Stromal cell of bone marrow (primary cell): ENCODE measurements around the gene WDFY1.
A peak's percentile ranks its signal among the peaks of the same experiment; 100 is the strongest.
"Not testable (repeated sequence)": the region's sequence is repeated elsewhere in the genome, so short reads cannot be mapped to it uniquely, and the experiment has no call there.

Experiments used
- DNase-seq: peaks from one replicate; pipeline ENCODE4 v3.0.0-alpha.2; 2012; ENCODE audit warnings: low read depth

WDFY1 gene

DNA sequence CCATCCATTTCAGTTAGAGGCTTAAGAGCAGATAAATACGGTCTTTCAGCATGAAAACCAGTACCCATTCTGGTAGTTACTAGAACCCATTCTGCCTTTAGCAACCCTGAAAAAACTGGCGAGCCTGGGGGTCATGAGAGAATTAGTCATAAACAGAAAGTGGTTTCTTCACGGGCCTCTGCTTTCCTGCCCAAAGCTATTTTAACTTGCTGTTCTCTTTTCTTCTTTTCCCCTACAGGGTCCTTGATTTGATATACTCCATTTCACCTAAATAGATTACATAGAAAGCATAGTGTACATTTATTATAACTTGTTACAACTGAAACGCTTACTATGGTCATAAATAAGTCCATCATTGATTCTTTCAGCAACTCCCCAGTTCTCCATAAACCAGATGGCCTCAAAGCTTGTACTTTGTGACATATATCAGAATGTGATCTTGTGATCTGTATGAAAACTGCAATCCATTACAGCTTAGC lies 48.3 kb downstream of the WDFY1 start:
- DNase-seq: peak; percentile 25

DNA sequence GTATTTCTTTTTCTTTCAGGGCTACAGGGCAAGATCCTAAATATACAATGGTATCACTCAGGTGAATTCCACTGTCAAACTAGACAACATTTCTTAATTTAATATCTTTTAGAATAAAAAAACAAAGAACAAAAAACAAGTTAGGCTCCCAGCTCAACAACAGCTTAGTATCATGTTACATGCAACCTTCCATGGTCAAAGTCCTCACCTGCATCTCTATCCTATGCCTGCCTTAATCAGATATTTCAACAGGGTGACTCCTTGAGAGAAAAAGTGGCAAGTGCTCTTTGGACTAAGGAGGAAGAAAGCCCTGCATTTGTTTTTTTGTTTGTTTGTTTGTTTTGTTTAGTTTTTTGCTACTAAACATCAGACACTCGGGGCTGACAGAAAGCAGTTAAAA lies 50.2 kb downstream of the WDFY1 start:
- no peak for DNase-seq

DNA sequence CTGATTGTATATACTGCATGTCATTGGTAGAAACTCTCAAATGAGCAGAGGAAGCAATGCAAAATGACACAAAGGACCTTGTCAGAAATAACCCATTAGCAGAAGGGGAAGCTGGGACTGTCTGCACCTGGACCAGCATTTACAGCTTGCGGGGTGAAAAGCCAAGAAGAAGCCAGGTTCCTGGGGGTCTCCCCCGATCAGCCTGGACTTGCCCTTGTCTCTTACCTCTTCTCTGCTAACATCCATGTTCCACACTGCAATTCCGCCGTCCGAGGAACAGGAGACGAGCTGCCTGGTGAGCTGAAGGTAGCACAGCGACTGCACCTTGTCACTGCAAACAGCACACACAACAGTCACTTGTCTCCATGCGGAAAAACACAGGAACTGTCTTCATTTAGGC lies 51.1 kb downstream of the WDFY1 start:
- no peak for DNase-seq

DNA sequence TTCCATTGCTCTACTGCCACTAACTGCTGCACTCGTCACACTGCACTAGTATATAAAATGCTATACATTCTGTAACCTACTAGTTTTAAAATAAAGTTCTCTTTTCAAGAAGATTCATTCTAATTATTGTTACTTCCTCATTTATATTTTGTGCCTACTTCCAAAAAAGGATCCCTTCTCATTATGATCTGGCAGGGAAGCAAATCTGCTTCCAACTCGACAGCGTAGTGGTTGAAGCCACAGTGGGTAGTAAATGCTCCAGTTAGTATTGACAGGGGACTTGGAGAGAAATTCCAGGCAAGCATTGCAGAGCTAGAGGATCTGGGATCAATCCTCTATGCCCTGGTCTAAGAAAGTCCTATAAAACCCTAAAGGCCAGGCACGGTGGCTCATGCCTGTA lies 54.4 kb downstream of the WDFY1 start:
- no peak for DNase-seq

DNA sequence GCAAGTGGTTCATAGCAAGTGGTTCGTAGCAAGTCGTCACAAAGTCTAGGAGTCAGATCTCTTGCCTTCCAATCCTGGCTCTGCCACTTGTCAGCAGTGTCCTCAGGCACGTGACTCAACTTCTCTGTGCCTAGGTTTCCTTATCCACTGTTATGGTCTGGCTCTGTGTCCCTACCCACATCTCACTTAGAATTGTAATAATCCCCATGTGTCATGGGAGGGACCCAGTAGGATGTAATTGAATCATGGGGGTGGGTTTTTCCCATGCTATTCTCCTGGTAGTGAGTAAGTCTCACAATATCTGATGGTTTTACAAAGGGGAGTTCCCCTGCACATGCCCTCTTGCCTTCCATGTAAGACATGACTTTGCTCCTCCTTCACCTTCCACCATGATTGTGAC lies 55.9 kb downstream of the WDFY1 start:
- DNase-seq: no peak

DNA sequence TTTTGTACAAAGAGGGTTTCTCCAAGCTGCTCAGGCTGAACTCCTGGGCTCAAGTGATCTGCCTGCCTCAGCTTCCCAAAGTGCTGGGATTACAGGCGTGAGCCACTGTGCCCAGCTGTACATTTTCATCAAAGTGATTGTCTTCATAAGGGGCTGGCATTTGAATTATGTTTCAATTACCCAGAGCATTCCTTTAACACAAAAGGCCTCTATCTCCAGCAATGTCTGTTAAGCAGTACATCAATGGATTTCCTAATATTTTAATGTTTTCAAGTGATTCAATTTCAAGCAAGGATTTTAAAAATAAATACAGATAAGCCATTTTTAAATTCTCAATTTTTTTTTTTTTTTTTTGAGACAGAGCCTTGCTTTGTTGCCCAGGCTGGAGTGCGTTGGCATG lies 56.9 kb downstream of the WDFY1 start:
- no peak for DNase-seq

DNA sequence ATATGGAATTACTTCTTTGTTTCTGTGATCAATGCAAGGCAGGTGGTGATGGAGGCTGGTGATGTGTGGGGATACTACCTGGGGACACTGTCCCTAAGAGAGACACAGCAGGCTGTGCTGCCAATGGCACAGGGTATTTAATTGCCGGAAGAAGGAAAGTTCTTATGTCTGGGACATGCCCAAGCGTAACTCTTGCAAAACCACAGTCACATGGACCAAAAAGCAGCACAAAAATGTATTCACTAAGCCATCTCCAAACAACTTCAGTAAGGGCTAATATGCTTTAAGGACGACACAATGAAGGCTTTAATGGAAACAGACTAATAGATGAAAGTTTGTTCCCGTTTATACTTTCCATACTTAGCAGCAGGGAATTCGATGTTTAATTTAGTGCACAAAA lies 58.0 kb downstream of the WDFY1 start:
- no peak for DNase-seq

DNA sequence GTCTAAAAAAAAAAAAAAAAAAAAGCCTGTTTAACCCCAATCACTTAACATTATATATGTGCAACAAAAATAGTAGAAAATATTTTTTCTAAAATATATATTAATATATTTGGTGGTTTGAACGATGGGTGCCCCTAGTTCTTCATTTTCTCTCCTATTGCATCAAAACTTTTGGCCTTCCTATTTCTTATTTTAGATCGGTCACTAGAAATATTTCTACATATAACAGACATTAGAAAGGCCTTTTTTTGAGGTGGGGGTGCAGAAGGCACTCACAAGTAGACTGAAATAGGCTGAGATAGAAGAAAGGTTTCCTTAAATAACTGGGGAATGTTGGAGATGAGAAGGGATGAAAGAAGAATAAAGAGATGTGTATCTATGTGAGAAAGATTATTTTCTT lies 58.4 kb downstream of the WDFY1 start:
- no peak for DNase-seq

DNA sequence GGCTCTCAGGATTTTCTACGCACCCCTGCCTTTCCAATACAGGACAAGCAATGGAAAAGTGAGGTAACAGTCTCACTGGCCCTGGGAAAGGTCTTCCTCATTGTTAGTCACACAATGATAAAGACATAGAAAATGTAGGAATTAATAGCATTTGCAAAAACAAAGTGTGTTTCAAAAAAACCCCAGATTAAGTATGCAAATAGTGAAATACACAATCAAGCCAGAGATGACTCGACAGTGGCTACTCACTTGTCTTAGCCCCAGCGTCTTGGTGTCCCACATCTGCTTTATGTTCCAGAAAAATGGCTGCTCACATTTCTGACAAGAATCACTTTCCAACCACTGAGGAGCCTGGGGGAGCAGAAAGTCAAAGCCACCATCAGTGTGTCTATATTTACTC lies 60.7 kb downstream of the WDFY1 start:
- DNase-seq: no peak

DNA sequence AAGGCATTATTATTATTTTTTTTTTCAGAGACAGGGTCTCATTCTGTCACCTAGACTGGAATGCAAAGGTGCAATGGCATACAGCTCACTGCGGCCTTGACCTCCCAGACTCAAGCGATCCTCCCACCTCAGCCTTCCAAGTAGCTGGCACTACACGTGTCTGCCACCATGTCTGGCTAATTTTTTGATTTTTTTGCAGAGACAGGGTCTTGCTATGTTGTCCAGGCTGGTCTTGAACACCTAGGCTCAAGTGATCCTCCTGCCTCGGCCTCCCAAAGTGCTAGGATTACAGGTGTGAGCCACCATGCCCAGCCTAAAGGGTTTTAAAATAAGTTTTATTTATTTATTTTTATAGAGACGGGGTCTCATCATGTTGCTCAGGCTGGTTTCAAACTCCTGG lies 62.4 kb downstream of the WDFY1 start:
- no peak for DNase-seq

DNA sequence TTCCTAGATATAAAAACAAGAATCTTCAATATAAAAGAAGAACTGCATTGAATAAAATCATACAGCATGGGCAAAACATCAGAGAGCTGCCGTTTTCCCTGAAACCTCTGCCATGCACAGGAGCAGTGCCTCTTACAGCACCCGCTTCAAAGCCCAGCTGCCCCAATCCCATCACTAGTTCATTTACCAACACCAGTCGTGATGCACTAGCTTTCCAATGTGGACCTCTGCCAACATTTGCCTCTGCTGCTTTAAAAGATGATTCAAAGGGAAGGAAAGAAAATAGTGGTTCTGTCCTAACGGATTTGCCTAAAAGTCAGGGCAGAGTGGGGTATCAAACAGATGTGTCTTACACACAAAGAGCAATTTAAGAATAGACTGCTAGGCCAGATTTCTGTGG lies 64.3 kb downstream of the WDFY1 start:
- no peak for DNase-seq

DNA sequence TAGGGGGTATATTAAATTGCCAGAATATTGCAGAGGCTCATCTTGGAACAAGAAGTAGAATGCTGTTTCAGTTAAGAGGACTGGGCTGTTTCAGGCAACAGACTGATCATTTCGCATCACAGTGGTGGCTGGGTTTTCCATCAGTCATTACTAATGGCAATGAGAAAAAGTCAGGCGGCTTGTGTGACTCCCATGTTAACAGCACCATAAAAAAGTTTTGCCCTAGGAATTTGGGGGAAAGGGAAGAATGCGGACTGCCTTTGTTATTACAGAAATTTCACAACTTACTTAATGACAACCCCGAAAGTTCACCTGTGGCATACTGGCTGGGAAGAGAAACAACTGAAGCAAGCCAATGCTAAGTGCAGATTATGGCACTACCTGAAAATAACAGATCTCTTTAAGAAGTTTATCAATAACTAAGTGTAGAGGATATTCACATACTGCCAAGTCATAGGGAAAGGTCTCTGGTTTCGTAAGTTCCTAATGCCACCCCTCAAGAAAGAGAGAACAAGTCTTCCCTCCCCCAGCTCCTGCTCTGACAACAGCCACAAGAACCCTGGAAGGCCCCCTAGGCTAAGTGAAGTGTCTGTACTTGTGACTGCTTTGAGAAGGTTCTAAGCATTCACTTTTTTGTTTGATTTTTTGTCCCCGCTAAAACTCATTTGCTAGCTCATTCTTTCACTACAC lies 67.3 kb downstream of the WDFY1 start:
- no peak for DNase-seq

DNA sequence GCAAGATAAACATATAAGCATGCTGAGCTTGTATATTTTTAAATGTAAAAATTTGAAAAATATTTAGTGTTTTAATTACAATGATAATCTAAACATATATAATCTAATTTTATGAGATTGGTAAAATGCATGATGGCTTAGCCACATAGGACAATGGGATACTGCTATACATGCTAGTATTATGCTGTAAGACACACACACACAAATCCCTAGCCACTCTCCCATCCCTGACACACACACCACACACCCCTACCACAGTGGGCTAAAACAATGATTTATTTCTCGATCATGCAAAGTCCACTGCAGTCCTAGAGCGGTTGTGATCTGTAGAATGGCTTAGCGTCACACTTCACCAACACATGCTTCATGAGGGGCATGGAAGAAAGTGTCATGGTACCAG lies 71.5 kb downstream of the WDFY1 start:
- no peak for DNase-seq

DNA sequence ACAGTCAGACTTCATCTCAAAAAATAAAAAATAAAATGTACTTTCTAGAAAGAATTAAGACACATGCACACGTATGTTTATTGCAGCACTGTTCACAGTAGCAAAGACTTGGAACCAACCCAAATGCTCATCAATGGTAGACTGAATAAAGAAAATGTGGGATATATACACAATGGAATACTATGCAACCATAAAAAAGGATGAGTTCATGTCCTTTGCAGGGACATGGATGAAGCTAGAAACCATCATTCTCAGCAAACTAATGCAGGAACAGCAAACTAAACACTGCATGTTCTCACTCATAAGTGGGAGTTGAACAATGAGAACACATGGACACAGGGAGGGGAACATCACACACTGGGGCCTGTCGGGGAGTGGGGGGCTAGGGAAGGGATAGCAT lies 72.4 kb downstream of the WDFY1 start:
- not testable (repeated sequence) for DNase-seq

DNA sequence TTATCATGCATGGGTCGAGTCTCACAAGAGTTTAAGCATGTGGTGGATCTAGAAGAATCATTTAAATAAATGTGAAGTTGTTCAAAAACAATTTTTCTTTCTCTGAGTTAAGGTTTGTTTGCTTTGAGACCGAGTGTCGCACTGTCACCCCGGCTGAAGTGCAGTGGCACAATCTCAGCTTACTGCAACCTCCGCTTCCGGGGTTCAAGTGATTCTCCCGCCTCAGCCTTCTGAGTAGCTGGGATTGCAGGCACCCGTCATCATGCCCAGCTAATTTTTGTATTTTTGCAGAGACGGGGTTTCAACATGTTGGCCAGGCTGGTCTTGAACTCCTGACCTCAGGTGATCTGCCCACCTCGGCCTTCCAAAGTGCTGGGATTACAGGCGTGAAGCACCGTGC lies 73.5 kb downstream of the WDFY1 start:
- not testable (repeated sequence) for DNase-seq

DNA sequence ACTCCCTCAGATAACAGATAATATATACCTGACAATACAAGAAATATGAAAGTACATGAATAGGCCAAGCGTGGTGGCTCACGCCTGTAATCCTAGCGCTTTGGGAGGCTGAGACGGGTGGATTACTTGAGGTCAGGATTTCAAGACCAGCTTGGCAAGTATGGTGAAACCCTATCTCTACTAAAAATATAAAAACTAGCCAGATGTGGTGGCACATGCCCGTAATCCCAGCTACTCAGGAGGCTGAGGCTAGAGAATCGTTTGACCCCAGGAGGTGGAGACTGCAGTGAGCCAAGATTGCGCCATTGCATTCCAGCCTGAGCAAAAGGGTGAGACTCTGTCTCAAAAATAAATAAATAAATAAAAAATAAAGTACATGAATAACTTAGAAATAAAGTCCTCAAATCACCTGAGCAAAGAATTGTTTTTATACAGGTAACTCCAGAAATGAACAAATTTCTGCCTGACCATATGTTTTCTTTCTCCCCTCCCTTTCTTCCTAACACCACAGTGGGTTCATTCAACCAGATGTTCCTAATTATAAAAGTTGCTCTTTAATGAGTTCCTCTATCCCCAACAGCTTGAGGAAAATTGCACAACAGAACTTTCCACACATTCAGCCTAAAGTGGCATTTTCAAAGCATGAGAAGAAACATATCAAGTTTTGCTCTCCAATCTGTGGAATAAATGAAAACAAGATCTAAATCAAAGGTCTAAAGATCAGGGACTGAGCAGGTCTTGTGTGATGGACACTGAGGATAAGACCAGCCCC lies 74.1 kb downstream of the WDFY1 start:
- DNase-seq: no peak

DNA sequence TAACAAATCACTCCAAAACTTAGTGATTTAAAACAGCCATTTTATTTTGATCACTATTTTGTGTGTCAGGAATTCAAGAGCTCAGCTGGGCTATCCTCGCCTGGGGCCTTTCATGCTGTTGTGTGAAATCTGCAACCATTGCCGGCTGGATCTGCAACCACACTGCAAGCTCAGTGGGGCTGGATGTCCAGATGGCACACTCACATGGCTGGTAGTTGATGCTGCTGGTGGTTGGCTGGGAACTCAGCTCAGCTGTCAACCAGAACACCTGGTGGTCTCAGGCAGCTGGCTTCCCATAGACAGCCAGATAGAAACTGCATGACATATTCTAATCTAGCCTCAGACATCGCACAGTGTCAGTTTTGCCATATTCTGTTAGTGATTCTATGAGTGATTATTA lies 77.1 kb downstream of the WDFY1 start:
- DNase-seq: no peak

DNA sequence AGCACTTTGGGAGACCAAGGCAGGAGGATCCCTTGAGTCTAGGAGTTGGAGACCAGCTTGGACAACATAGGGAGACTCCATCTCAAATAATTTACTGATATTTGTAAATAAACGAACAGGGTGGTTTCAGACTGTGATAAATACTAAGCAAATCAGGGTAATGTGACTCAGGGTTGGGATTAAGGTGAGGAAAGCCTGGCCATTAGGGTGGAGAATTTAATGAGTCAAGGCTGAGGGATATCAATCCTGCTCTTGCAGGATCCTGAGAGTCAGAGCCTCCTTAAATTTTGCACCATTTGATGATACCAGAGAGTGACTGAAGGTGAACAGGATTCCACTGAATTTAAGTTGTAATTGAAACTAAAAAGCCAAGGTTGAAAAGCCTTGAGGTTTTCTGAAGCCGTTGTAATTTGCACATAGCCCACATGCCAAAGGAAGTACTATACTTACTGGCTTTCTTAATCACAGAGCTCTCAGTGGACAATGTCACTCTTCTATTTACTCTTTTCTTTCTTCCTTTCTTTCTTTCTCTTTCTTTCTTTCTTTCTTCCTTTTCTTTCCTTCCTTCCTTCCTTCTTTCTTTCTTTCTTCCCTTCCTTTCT lies 79.1 kb downstream of the WDFY1 start:
- DNase-seq: no peak

DNA sequence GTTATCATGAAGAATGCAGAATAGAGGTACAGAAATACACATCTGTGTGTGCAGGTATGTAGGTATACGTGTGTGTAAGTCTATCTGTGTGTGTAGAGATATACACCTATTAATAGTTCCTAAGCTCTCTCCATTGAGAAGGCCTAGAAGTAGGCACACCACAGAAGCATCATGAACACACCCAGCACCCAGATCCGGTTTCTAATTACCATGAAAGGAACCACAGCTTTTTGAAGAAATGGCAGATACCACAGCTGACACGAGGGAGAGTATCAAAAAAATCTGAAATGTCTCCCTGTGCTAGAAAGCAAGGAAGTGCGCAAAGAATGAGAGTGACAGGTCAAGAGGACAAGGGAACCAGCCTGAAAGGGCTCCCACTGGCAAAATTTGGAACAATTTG lies 80.0 kb downstream of the WDFY1 start:
- DNase-seq: no peak

DNA sequence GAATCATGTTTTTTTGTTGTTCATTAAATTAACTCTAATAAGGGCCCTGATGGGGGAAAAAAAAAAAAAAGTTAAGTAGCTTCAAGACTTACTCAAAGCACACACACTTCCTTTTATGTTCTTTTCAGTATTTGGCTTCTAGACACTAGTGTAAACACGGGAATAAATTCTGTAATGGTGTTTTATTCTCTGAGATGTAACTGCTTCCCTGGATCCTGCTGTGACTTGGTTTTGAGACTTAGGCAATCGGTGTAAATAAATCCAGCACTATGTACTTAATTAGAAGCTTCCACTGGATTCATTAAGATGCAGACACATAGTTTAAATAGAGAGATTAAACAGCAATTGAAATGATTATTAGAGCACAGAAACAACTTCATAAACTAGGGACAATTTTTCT lies 81.6 kb downstream of the WDFY1 start:
- no peak for DNase-seq

DNA sequence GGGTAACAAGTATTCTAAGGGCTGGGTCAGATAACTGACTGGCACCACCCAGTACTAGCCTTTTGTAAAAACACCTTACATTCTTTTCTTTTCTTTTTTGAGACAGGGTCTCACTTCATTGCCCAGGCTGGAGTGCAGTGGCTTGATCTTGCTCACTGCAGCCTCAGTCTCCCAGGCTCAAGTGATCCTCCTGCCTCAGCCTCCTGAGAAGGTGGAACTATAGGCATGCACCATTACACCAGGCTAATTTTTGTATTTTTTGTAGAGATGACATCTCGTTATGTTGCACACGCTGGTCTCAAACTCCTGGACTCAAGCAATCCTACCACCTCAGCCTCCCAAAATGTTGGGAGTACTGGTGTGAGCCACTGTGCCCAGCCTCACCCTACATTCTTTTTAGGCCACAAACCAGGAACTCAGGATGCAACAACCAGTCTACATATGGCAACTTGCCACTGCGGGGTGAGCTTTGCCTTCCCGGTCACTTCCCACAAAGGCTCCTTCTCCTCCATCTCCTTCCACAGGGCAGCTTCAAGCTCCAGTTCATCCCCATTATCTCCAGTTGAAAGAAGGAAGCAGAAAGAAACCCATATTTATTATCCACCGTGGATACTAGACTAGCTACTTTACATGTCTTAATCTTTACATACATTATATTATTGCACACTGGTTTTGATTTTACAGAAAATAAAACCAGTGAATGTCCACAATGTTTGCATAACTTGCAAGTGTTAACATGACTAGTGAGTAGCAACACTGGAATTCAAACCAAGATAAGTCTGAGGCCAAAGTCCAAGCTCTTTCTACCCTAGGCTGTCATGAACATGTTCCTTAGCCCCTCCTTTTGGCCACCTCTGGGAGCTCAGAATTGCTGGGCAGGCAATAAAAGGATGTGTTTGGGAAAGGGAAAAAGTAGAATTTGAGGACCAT lies 84.1 kb downstream of the WDFY1 start:
- no peak for DNase-seq

DNA sequence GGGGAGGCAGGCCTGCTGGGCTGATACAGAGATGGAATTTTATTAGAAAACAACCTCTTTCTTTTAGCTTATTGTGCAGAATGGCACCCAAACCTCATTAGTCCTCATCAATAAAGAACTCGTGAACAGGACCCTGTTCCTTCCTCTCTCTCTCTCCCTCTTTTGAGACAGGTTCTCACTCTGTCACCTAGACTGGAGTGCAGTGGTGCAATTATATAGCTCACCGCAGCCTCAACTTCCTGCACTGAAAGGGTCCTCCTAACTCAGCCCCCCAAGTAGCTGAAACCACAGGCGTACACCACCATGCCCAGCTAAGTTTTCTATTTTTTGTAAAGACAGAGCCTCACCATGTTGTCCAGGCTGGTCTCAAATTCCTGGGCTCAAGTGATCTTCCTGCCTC lies 86.1 kb downstream of the WDFY1 start:
- DNase-seq: no peak
